HTR-8/SVneo (cell line): ENCODE results near the gene CTCFL.
A peak's percentile ranks its signal among the peaks of the same experiment; 100 is the strongest.

ENCODE experiments used
- DNase-seq: peaks from one replicate; pipeline ENCODE4 v3.0.0; 2011; ENCODE audit warnings: low spot score, mixed read lengths; ENCODE audit not compliant: insufficient read length
- FAIRE-seq: peaks from 2 replicates; lab custom pipeline; 2011; peaks lifted over from hg19 to GRCh38; lab: Jason Lieb, UNC

The CTCFL gene

DNA sequence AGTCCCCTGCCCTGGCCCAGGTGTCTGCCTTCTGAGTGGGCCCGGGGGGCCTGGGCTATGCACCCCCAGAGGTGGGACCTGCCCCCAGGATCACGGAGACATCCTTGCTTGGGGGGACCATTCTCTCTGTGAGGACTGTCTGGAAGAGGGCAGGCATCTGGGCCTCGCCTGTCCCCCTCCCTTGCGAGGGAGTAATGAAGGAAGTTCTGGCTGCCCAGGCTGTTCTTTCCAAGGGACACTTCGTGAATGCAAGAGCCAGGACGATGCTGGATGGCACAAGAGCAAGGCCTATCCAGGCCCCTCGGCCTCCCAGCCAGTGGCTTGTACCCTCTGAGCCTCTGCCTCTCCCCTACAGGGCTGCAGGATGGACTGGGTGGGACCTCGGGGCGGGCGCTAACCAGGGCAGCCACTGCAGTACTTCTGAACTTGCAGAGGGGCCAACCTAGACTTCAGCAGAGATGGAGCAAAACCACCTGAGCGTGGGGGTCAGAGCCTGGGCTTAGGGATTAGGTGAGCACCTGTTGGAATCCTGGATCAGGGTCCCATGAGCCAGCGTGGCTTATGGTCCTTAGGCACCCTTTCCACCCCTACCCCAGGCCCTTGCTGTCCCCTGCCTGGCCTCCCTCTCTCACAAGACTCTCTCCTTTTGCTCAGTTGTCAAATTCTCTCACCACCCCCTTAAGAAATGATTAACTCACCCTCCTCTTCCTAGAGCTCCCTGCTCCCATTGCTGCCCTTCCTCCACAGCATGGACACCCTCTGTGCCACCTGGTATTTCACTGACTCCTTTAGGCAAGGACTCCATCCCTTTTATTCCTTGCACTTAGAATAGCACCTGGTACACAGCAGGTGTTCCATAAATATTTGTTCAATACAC is 53.2 kb downstream of the CTCFL start:
- no peak for DNase-seq
- FAIRE-seq, result no peak

DNA sequence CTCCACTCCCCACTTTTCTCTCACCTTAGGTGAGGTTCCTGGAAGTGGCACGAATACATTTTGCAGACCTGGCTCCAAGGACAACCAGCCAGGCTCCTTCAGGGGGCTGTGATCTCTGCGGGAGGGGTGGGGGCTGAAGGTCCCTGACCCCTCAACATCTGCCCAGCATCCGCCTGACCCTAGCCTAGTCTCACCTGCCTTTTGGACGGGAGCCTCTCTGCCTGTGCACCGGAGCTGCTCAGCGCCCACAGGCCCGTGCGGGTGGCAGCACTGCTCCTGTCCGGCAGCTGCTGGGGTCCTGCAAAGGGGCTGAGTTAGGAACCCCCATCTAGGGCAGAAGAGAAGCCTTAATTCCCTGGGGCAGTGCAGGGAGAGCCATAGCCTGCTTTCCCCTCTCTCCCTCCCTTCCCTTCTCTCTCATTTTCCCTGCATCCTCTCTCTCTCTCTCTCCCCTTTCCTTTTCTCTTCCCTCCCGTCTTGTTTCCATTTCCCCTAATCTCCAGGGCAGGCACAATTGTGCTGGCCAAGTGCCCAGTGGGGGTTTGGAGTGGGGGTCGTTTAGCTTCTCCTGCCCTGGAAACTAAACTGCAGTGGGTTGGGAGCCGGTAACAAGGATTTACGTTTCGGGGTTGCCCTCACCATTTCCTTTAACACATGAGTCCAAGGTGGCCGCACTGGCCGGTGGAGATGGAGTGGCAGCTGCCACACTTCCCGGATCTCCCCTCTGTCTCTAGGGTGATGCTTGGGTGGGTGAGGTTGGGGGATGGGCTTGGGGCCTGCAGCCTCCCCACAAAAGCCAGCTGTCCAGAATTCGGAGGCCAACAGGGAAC is 54.1 kb downstream of the CTCFL start:
- FAIRE-seq (peak; percentile 51), DNase-seq (no peak)

DNA sequence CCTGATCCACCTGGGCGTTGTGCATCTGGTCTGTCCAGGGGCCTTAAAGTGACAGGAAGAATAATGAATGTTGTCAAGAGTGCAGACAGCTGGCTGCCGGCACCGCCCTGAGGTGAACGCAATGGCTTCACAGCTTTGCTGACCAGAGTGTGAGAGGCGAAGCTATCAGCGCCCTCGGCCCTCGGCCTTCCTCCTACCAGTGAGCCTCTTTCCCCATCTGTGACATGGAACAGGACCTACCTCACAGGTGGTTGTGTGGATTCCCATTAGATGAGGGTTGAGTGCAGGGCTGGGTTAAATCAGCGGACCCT is 54.8 kb downstream of the CTCFL start:
- DNase-seq (no peak), FAIRE-seq (peak; percentile 92)

DNA sequence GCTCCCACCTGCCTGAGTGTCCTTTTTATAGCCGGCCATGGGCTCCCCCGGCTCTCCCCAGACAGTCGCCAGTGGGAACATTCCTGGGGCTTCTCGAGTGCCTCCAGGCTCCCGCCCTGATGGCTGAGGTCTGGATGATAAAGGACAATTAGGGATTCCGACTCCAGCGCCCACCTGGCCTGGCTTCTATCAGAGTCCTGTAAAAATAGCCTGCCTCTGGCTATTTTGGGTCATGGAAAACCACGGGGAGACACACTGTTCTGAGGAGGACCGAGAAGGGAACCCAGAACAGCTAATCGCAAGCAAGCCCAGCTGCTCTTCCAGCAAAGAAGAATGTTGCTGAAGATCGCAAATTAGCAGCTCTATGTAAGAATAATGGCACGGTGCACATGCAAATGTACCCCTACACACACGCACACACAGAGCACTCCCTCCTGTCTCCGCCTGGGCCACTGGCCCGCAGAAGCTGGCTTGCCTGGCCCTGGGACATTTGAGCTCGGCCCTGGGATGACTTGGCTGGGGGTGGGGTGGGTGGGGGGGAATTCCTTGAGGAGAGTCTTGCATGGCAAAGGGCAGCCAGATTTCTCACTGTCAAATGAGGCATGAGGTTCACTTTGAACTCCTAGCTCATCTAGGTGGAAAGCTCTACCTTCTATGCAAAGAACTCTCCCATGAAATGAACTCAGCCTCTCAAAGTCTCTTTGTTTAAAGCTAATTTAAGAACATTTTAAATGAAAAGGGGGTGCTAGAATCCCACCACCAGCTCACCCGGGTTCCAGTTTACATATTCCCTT is 55.3 kb downstream of the CTCFL start:
- no peak for DNase-seq
- FAIRE-seq, result peak; percentile 49

DNA sequence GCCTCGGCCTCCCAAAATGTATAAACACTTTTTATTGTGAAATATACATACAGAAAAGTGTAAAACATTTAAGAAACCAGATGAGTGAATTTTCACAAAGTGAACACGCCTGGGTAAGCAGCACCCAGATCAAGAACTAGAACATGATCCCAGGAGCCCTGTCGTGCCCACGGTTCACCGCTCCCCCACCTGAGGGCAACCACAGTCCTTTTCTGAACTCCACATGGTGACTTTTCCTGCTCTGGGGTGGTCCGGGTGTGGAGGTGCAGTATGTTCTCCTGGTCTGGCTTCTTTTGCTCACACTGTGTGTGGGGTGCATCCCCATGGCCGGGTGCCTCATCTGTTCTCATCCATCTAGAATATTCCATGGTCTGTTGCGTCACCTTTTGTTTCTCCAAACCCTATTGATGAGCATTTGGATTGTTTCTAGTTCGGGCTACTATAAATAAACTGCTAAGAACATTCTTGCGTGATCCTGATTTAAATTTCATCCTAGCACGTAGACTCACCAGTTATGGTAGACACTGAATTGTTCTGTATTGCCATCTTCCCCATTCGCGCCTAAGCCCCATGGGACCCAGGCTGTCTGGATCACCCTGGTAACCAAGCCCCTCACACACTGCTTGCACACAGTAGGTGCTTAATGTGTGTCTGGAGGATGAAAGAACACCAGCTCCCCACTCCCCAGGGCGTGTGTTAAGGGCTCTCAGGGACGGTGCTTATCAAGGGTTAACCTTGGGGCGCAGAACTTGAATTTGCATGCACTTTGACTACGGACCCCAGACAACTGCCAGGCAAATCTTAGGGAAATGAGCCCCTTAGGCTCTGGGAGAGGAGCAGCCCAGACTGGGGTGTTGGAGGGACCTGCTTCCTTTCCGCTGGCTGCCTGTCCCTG is 56.2 kb downstream of the CTCFL start:
- FAIRE-seq, result peak; percentile 84
- DNase-seq, result no peak

DNA sequence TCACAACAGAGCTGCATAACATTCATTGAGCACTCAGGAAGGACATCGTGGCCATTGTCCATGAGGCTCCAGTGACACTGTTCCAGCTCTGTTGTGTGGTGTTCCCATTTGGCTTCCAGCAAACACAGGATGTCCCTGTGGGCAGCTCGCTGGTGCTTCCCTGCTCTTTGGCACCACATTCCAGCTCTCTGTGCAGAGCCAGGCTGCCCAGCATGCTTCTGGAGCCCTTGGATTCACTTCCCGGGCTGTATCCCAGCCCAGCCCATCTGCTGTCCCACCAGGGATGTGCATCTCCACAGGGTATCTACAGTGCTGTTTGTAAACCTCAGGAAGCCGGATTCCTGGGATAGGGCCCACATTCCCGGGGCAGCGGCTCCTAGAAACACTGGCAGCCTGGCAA is 57.2 kb downstream of the CTCFL start:
- no peak for DNase-seq
- FAIRE-seq, result peak; percentile 79

DNA sequence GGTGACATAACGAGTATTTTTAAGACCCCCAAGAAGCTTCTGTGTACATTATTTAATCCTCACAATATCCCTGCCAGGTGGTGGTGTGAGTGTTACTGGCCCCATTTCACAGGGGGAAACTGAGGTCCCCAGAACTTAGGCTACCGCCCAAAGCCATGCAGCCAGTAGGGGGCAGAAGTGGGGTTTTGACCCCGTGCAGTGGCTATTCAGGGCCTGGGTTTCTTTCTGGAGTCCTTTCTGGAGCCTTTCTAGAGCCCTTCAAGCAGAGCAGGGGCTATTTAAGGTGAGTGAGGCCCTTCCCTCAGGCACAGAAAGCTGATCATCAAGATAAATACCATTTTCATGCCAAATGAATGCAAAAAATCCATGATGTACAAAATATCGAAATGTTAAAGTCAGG is 59.0 kb downstream of the CTCFL start:
- DNase-seq (no peak), FAIRE-seq (peak; percentile 36)

DNA sequence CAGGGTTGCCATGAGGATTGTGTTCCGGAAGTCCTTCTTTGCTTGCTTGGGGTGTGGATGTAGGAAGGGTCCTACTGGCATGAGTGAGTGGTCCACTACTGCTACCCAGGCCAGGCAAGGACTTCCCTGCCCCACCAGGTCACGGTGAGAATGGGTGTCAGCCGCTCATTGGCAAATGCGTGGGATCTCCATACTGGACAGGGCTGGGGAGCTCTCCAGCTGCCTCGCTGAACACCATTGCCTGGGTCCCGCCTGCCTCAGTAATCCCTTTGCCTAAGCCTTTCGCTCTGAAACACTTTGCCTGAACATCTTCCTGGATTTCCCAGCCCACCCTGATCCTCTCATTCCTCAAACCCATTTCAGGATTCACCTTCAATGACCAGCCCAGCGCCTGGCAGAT is 59.5 kb downstream of the CTCFL start:
- peak; percentile 33 for FAIRE-seq
- DNase-seq, result no peak

DNA sequence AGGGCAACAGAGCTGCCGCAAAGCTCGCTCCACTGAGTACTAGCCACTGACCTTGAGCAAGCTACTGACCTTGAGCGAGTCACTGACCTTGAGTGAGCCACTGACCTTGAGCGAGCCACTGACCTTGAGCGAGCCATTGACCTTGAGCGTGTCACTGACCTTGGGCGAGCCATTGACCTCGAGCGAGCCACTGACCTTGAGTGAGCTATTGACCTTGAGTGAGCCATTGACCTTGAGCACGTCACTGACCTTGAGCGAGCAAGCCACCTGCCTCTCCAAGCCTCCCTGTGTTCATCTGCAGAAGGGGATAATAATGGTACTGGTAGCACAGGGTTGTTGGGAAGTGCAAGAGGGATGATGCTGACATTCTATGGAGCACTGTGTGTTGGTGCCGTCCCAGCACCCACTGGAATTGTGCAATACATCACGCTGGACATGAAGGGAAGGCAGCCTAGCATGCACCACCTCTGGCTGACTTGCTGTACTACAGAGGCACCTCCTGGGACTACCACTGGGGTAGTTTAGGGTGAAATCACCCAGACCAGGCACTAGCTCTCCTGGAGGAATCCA is 60.2 kb downstream of the CTCFL start:
- FAIRE-seq, result peak; percentile 96
- peak; percentile 82 for DNase-seq

DNA sequence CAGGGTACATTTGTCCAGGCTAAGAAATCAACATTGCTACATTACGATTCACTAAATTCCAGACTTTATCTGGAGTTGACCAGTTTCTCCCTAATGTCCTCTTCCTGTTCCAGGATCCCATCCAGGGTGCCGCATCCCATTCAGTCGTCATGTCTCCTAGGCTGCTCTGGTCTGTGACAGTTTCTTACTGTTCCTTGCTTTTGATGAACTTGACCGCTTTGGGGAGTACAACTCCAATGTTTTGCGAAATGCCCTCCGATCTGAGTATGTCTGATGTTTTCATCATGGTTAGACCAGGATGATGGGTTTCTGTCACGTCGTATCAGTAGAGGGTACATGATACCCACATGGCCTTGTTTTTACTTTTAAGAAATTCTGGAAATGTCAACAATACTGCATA is 62.2 kb downstream of the CTCFL start:
- no peak for DNase-seq
- FAIRE-seq, result peak; percentile 92

DNA sequence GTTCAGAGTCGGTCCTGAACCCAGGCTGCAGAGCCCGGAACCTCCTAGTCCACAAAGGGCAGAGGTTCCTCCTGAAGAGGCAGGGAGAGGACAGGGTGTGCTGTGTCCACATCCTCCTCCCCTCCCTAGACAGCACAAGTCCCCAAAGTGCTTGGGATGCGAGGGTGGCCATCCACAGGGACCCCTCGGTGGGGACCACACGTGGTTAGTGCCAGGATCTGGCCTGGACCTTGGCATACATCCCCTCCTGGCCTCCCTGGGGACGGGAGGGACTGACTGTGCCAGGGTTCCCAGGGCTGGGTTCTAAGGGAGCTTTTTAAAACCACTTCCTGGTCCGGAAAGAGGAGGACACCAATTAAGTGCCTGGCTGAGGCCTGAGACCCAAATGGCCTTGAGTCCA is 63.2 kb downstream of the CTCFL start:
- no peak for DNase-seq
- peak; percentile 36 for FAIRE-seq

DNA sequence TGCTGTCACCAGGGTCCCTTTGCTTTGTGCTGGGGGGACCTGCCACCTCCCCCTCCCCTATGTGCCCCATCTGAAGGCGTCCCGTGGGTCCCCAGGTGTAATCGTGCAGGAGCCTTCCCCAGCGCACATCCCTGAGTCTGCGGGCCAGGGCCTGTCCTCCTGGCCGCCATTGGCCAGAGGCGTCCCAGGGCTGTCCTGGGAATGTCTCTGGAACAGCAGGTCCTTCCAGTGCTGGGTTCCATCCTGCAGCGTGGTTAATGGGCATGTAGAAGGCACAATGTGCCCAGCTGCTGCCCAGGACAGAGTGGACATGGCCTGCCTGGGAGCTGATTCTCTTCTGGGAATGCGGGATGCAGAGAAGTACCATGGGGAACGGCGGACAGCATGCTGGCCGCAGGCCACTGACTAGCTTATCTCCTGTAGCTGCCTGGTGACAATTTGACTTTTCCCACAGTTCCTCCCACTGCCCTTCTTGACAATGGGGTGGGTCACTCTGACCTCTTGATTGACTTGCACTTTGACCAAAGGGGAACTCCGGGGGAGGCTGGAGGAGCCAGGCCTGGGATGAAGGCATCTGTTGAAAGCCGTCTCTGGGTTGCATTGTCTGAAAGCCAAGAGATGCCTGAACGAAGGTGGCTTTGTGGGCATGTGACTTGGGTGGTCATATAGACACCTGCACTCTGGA is 64.0 kb downstream of the CTCFL start:
- DNase-seq (no peak), FAIRE-seq (no peak)

DNA sequence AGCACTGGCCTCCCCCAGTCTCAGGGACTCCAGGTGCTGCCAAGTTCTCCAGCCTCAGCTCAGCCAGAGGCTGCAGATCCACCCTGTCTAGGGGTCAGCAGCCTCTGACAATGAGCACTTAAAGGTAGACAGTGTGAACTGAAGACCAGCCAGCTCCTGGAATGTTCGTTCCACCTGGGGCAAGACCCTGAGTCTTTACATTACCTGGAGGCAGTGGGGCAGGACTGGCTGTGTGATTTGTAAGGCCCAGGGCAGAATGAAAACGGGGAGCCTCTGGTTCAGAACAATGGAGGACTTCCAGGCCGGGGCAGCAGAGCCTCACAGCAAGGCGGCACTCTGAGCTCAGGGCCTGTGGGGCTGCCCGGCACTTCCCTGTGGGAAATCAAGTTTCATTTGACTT is 65.0 kb downstream of the CTCFL start:
- no peak for FAIRE-seq
- no peak for DNase-seq

DNA sequence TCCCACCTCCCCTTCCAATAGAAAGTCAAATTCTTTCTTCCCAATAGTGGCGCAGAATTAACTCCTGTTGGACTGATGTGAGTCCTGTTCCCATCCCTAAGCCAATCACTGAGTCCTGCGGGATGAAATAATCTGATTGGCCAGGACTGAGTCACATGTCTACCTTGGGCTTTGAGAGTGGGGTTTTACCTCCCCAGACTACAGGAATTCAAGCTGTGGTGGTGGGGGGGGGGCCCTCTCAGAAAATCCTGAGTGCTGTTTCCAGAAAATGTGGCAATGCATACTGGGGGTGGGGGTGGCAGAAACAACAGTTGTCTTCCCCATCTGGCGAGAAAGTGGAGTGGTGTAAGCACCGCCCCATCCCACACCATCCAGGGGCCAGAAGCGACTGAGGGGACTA is 65.7 kb downstream of the CTCFL start:
- FAIRE-seq (no peak), DNase-seq (no peak)

DNA sequence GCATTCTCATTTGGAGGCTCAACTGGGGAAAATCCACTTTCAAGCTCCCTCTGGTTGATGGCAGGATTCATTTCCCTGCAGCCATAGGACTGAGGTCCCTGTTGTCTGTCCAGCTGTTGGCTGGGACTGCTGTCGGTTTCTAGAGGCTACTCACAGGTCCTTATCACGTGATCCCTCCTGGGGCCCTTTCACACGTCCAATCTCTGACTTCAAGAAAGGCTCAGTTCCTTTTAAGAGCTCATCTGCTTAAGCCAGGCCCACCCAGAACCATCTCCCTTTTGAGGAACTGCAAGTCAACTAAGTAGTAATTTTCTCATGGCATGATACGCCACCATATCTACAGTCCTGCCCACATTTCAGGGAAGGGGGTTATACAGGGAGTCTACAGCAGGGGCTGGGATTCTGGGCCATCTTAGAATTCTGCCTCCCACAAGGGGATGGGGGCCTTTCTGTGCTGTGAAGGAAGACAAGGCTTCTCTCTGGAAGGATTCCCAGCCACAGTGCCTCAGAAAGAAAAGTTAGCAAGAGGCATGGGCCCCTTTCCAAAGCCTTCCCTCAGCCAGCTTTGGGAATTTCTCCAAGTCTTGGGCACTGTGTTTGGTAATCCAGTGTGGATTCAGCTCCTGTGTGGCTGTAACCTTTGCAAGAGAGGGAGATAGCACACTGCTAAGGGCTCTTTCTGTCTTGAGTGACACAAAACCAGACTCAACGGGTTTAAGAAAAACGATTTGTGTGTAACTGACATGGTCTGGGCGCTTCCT is 66.4 kb downstream of the CTCFL start:
- DNase-seq, result no peak
- FAIRE-seq, result no peak

DNA sequence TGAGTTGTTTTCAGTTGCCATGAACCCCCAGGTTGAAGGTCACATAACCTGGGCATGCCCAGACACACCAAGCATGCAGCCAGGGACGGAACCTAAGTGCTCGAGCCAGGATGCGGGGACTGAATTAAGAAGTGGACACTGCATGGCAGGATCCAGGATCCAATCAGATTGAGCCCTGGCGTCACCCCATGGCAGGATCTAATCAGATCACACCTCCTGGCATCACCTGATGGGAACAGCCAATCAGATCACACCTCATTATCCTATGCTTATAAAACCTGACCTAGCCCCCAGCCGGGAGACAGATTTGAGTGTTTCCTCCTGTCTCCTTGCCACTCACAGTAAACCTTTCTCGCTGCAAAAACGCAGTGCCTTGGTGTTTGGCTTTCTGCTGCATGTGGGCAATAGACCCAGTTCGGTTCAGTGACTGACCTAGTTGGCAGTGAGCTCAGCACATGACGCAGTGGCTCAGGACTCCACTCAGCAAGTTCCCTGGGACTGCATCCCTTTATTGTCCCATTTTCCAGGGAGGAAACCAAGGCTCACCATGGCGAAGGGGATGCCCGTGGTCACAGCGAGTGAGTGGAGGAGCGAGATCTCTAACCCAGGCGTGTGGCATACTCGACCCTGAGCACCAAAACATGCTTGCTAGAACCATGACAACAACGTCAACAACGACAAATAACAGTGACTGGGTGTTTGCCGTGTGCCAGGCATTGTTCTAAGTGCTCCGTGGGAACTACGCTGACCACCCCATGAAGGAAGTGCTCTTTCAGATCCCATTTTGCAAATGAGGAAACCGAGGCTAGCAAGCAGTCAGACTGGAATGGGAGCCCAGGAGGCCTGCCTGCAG is 67.5 kb downstream of the CTCFL start:
- FAIRE-seq (peak; percentile 97), DNase-seq (no peak)

DNA sequence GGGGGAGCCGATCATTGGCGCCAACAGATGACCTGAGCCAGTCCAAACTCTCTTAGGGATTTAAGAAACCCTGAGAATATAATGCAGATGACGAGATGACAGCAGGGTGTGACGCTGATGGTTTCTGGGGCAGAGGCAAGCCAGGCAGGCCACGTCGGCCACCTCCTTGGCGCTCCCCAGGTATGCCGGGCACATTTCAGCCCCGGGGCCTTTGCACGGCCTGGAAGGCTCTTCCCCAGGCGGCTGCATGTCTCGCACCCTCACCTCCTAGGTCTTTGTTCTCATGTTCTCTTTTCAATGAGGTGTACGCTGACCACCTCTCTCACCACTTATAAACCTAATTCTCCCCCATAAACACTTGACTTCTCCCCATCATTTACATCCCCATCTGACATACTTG is 68.8 kb downstream of the CTCFL start:
- no peak for DNase-seq
- FAIRE-seq, result peak; percentile 85
